ENCODE measurements around the gene TRABD.
A peak's percentile ranks its signal among the peaks of the same experiment; 100 is the strongest.

- peak; percentile 64 for TF ChIP-seq CTCF (IDR thresholded peaks at IDR 0.05)
- no peak for TF ChIP-seq ZFX (IDR thresholded peaks at IDR 0.05; ENCODE audit: borderline replicate concordance)
Observed at GRCh38 chr22:50206599-50206998, 20.9 kb downstream of the TRABD start.

All from 22Rv1 (cell line).